Fibroblast of the aortic adventitia (primary cell): ENCODE results near the gene NOX5. TPM values are rescaled to one million over a fixed set of nuclear protein-coding genes. Genes with fewer than 3 reads are reported as not detected.

ENCODE experiments used
- DNase-seq: peaks from one replicate; pipeline ENCODE4 v3.0.0-alpha.2; 2010; ENCODE audit warnings: low read depth
- H3K4me3 ChIP-seq: 2 replicates; pipeline ENCODE4 v1.5.1; 2011; ENCODE audit warnings: low read depth, mild to moderate bottlenecking, control low read depth, low read length, moderate library complexity
- total RNA-seq: library from RNA; depleted of rRNA; stranded (reverse); fragments of >200 nt; gene quantifications from 2 replicates; pipeline ENCODE4 v1.2.3, GENCODE V29; 2012; ENCODE audit warnings: low replicate concordance
- TF ChIP-seq, protein P1 (sequence below): IDR thresholded peaks from 2 replicates; pipeline ENCODE4 v1.5.1; 2011; ENCODE audit warnings: mild to moderate bottlenecking, low read length, control low read depth, inconsistent platforms; ENCODE audit not compliant: insufficient read depth

Gene NOX5
- total RNA-seq, 1 donor: 0.27 TPM

DNA sequence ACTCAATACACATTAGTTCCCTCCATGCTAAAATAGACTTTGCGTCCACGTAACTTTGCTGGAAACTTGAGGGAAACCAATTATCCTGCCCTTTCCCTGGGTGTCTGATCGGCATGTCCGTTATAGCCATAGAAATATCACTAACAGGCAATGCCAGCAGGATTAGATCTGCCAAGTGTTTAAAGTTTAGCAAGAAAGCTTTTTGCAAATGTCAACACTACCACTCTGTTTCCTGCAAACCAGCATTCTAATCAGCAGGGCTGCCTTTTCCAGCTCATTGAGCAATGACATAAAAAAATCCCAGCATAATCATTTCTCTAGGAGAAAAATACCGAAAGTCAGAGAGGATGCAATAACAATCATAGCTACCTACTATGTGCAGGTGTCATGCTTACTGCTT lies 60.9 kb downstream of the NOX5 start:
- TF ChIP-seq, protein P1, sequence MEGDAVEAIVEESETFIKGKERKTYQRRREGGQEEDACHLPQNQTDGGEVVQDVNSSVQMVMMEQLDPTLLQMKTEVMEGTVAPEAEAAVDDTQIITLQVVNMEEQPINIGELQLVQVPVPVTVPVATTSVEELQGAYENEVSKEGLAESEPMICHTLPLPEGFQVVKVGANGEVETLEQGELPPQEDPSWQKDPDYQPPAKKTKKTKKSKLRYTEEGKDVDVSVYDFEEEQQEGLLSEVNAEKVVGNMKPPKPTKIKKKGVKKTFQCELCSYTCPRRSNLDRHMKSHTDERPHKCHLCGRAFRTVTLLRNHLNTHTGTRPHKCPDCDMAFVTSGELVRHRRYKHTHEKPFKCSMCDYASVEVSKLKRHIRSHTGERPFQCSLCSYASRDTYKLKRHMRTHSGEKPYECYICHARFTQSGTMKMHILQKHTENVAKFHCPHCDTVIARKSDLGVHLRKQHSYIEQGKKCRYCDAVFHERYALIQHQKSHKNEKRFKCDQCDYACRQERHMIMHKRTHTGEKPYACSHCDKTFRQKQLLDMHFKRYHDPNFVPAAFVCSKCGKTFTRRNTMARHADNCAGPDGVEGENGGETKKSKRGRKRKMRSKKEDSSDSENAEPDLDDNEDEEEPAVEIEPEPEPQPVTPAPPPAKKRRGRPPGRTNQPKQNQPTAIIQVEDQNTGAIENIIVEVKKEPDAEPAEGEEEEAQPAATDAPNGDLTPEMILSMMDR: no peak
- H3K4me3 ChIP-seq: no peak overlapping the region
- DNase-seq: peak; percentile 25

DNA sequence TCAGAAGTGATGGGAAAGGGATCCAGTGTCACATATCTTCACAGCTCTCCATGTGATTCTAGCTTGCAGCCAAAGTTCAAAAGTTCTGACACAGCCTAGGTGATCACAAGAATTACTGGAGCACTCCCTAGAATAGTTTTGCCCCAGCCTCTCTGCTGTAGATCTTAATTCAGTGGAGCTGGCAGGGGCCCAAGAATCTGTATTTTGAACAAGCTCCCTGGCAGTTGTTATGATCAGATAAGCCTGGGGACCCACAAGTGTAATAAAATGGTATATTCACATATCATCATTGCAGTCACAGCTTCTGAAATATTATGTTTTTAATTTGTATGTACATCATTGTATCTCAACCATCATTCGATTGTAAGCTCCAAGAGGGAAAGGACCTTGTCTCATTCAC lies 62.3 kb downstream of the NOX5 start:
- DNase-seq: no peak
- TF ChIP-seq, protein P1: no peak
- no peak overlapping the region for H3K4me3 ChIP-seq

DNA sequence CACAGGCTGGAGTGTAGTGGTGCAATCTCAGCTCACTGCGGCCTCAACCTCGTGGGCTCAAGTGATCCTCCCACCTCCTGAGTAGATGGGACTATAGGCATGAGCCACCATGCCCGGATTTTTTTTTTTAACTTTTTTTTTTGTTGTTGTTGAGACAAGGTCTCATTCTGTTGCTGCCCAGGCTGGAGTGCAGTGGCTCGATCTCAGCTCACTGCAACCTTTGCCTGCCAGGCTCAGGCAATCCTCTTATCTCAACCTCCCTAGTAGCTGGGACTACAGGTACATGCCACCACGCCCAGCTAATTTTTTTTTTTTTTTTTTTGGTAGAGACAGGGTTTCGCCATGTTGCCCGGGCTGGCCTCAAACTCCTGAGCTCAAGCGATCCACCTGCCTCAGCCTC lies 64.1 kb downstream of the NOX5 start:
- DNase-seq: no peak
- no peak overlapping the region for H3K4me3 ChIP-seq
- TF ChIP-seq, protein P1: no peak

DNA sequence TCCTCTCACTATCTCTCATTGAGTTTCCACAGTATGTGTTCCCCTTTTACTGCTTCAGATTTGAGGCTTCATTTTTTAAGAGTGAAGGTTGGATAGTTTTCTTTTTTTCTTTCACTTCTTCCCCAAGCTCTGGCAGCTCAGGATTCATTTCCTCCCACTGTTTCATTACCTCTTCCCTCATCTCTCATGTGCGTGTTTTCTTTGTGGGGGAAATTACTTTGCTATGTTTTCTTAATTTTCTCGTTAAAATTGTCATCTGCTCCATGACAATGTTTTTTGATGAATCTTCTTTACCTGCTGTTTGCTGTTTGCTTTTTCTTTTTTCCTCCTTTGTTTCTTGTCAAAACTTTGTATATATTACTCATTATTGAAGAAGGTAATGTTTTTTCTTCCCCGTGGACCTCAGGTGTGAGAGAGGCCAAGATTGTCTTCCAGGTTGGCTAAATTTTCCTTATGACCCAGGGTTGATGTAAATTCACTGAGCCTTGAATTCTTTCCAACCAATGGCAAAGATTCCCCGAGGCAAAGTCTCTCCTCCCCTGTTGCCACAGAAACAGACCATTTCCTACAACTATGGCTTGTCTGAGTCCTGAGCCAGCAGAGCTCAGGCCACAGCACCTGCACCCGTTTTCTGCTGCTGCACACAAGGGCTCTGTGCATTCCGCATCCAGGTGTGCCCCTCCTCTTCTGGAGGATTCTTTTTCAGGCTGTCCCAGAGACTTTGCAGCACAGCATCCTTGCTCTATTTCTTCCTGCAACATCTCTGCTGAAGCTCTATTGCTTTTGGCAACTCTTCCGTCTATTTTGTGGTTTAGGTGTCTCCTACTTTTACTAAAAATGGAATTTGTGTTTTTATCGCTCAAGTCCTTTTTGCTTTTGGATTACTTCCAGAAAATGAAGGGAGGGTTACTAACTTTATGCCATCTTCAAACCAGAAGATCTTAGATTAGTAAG lies 66.1 kb downstream of the NOX5 start:
- TF ChIP-seq, protein P1: no peak
- DNase-seq: no peak
- no peak overlapping the region for H3K4me3 ChIP-seq

DNA sequence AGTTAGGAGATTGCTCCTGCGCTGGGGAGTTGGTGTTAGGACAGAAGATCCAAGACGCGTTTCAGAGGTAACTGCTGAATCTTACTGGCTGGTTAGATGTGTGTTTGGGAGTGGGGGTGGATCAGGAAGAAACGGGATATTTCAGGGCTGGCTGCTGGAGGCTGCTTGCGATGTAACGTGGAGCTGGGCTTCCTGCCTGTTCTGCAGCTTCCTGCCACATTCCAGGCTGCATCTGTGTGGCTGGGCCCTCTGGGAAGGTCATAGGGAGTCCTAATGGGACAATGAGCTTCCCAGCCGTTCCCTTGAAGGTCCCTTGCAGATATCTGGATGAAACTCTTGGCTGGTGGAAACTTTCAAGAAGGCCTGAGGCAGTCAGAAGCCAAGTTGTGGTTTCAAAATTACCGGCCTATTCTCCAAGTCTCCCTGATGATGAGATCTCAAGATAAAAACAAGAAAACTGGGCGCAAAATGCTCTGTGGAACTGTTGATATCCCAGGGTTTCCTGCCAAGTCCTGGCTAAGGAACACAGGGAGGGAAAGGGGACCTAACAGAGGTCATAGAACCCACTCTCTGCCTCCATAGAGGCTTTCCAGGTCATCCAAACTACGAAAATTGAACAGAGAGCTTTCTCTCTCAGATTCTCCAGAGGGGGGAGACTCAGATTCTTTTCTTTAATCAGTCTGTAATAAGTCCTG lies 67.0 kb downstream of the NOX5 start:
- H3K4me3 ChIP-seq: no peak overlapping the region
- DNase-seq: peak; percentile 78
- TF ChIP-seq, protein P1: no peak

DNA sequence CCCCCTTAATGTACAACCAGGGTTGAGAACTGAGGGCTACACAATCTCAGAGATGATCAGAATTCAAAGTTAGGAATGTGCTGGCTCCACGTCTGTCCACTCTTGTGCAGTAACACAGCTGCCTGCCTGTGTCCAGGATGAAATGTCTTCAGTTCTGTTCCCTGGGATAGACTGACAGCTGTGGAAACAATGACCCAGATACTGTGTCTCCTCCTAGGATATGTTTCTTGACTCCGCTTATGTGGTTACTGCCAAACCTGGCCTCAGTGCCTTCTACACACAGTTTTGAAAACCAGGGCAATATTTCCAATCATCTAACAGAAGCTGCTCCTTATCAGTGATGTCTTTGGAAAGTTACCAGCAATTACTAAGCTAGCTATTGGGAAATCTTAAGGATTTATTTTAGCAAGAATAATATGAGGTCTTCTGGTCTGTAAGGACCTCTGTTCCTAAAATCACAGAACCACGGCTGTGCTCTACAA lies 67.6 kb downstream of the NOX5 start:
- no peak overlapping the region for H3K4me3 ChIP-seq
- peak; percentile 89 for DNase-seq
- TF ChIP-seq, protein P1: no peak
